ENCODE measurements around the gene KLKB1. TPM values are rescaled to one million over a fixed set of nuclear protein-coding genes. Genes with fewer than 3 reads are reported as not detected.

KLKB1 gene
- not detected for total RNA-seq

GRCh38 chr4:186227221-186227620 lies at the start of gene KLKB1:
Gene KLKB1 (plus strand): TSS chr4:186227507. CDS start chr4:186228196, 689 bp downstream.
- Mint-ChIP-seq H3K4me3 (no peak within 1 kb of the TSS), H3K27ac (no peak within 1 kb of the TSS), H3K4me1 (no peaks in the 10 kb centered on the region), H3K9me3 (peaks cover 7% of the 10 kb centered on the region), H3K36me3 (ENCODE audit: low read depth) (no peaks in the 10 kb centered on the region), H3K27me3 (no peaks in the 10 kb centered on the region)
- DNase-seq = no peak
- POLR2A ChIA-PET = no interaction called here
- CTCF ChIA-PET = no interaction called here

GRCh38 chr4:186188107-186188506 lies 39.2 kb upstream of the KLKB1 start:
- H3K27me3 Mint-ChIP-seq = peaks cover 21% of the 10 kb centered on the region
- ChIA-PET POLR2A (no interaction called here), CTCF (no interaction called here)
- DNase-seq = no peak
- no peak overlapping the region for H3K4me3 Mint-ChIP-seq
- no peak overlapping the region for H3K27ac Mint-ChIP-seq
- no peaks in the 10 kb centered on the region for H3K36me3 Mint-ChIP-seq (ENCODE audit: low read depth)
- no peaks in the 10 kb centered on the region for H3K9me3 Mint-ChIP-seq
- peaks cover 29% of the 10 kb centered on the region for H3K4me1 Mint-ChIP-seq

GRCh38 chr4:186189656-186190055 lies 37.7 kb upstream of the KLKB1 start:
- DNase-seq = no peak
- peaks cover 10% of the 10 kb centered on the region for H3K27me3 Mint-ChIP-seq
- peaks cover 31% of the 10 kb centered on the region for H3K4me1 Mint-ChIP-seq
- H3K9me3 Mint-ChIP-seq = no peaks in the 10 kb centered on the region
- ChIA-PET POLR2A (interaction anchor here (1.0 to 5.2 kb wide), 2 partner anchors 14 to 31 kb away, joined by 3 to 84 read pairs; no protein-coding TSS in a partner anchor), CTCF (interaction anchor here (2.3 to 4.1 kb wide), 5 partner anchors 12 to 121 kb away, joined by 8 to 23 read pairs (median 21); partner anchors contain the start of gene TLR3)
- H3K4me3 Mint-ChIP-seq = no peak overlapping the region
- no peaks in the 10 kb centered on the region for H3K36me3 Mint-ChIP-seq (ENCODE audit: low read depth)
- H3K27ac Mint-ChIP-seq = no peak overlapping the region

- Mint-ChIP-seq H3K9me3 (no peaks in the 10 kb centered on the region), H3K4me1 (peaks cover 31% of the 10 kb centered on the region), H3K27ac (peak overlapping the region; percentile 86), H3K36me3 (ENCODE audit: low read depth) (peaks cover 5% of the 10 kb centered on the region), H3K27me3 (peaks cover 4% of the 10 kb centered on the region), H3K4me3 (peak overlapping the region; percentile 81)
- DNase-seq = peak; percentile 54
- POLR2A ChIA-PET = interaction anchor here (1.3 to 5.2 kb wide), 5 partner anchors 13 to 122 kb away, joined by 5 to 84 read pairs (median 12); partner anchors contain the start of gene TLR3
- CTCF ChIA-PET = interaction anchor here (2.3 to 4.1 kb wide), 5 partner anchors 11 to 122 kb away, joined by 8 to 23 read pairs (median 21); partner anchors contain the start of gene TLR3
Observed at GRCh38 chr4:186190581-186191199, 36.6 kb upstream of the KLKB1 start.

GRCh38 chr4:186191200-186192065 lies 35.9 kb upstream of the KLKB1 start, which contains the start of gene CYP4V2:
Gene CYP4V2 (plus strand): TSS chr4:186191567. CDS start chr4:186191824, 257 bp downstream.
- Mint-ChIP-seq H3K9me3 (no peaks in the 10 kb centered on the region), H3K27me3 (peaks cover 2% of the 10 kb centered on the region), H3K27ac (peak within 1 kb of the TSS; percentile 87), H3K4me1 (peaks cover 31% of the 10 kb centered on the region), H3K36me3 (ENCODE audit: low read depth) (peaks cover 11% of the 10 kb centered on the region), H3K4me3 (peak within 1 kb of the TSS; percentile 83)
- ChIA-PET CTCF (interaction anchor here (0.6 to 4.1 kb wide), 8 partner anchors 10 to 941 kb away, joined by 3 to 23 read pairs (median 8); partner anchors contain the start of gene TLR3), POLR2A (interaction anchor here (1.3 to 5.2 kb wide), 5 partner anchors 13 to 123 kb away, joined by 5 to 84 read pairs (median 12); partner anchors contain the start of gene TLR3)
- DNase-seq = peak; percentile 88

GRCh38 chr4:186192066-186192612 lies 35.2 kb upstream of the KLKB1 start:
- peak; percentile 36 for DNase-seq
- ChIA-PET CTCF (interaction anchor here (0.7 to 4.1 kb wide), 7 partner anchors 10 to 154 kb away, joined by 3 to 23 read pairs (median 8); partner anchors contain the start of gene TLR3), POLR2A (interaction anchor here (1.6 to 5.2 kb wide), 4 partner anchors 12 to 124 kb away, joined by 6 to 84 read pairs (median 12); partner anchors contain the start of gene TLR3)
- Mint-ChIP-seq H3K9me3 (no peaks in the 10 kb centered on the region), H3K27me3 (no peaks in the 10 kb centered on the region), H3K4me3 (peak overlapping the region; percentile 83), H3K27ac (peak overlapping the region; percentile 87), H3K36me3 (ENCODE audit: low read depth) (peaks cover 14% of the 10 kb centered on the region), H3K4me1 (peaks cover 31% of the 10 kb centered on the region)

GRCh38 chr4:186193851-186194250 lies 33.5 kb upstream of the KLKB1 start:
- no peak overlapping the region for H3K4me3 Mint-ChIP-seq
- H3K27me3 Mint-ChIP-seq = no peaks in the 10 kb centered on the region
- ChIA-PET CTCF (interaction anchor here (0.8 to 4.1 kb wide), 3 partner anchors 8 to 126 kb away, joined by 3 to 23 read pairs (median 21); partner anchors contain the start of gene TLR3), POLR2A (interaction anchor here (5.2 kb wide), 1 partner anchor 10 kb away, joined by 84 read pairs; no protein-coding TSS in a partner anchor)
- H3K4me1 Mint-ChIP-seq = peaks cover 31% of the 10 kb centered on the region
- DNase-seq = no peak
- H3K27ac Mint-ChIP-seq = no peak overlapping the region
- H3K36me3 Mint-ChIP-seq (ENCODE audit: low read depth) = peaks cover 18% of the 10 kb centered on the region
- no peaks in the 10 kb centered on the region for H3K9me3 Mint-ChIP-seq

GRCh38 chr4:186196063-186196462 lies 31.2 kb upstream of the KLKB1 start:
- H3K9me3 Mint-ChIP-seq = no peaks in the 10 kb centered on the region
- no peak overlapping the region for H3K27ac Mint-ChIP-seq
- peaks cover 18% of the 10 kb centered on the region for H3K36me3 Mint-ChIP-seq (ENCODE audit: low read depth)
- H3K27me3 Mint-ChIP-seq = no peaks in the 10 kb centered on the region
- DNase-seq = no peak
- H3K4me1 Mint-ChIP-seq = peaks cover 18% of the 10 kb centered on the region
- ChIA-PET POLR2A (no interaction called here), CTCF (interaction anchor here (1.6 kb wide), 1 partner anchor 11 kb away, joined by 3 read pairs; no protein-coding TSS in a partner anchor)
- H3K4me3 Mint-ChIP-seq = no peak overlapping the region

GRCh38 chr4:186200516-186200915 lies 26.8 kb upstream of the KLKB1 start:
- Mint-ChIP-seq H3K4me3 (no peak overlapping the region), H3K36me3 (ENCODE audit: low read depth) (peaks cover 18% of the 10 kb centered on the region), H3K4me1 (peaks cover 34% of the 10 kb centered on the region), H3K9me3 (no peaks in the 10 kb centered on the region), H3K27ac (no peak overlapping the region), H3K27me3 (no peaks in the 10 kb centered on the region)
- POLR2A ChIA-PET = no interaction called here
- CTCF ChIA-PET = no interaction called here
- no peak for DNase-seq

GRCh38 chr4:186201010-186201409 lies 26.3 kb upstream of the KLKB1 start:
- DNase-seq = no peak
- Mint-ChIP-seq H3K27ac (no peak overlapping the region), H3K9me3 (no peaks in the 10 kb centered on the region), H3K36me3 (ENCODE audit: low read depth) (peaks cover 14% of the 10 kb centered on the region), H3K4me1 (peaks cover 34% of the 10 kb centered on the region), H3K4me3 (no peak overlapping the region), H3K27me3 (no peaks in the 10 kb centered on the region)
- ChIA-PET POLR2A (interaction anchor here (6.4 kb wide), 1 partner anchor 10 kb away, joined by 84 read pairs; the partner anchor contains the start of gene CYP4V2), CTCF (interaction anchor here (0.9 to 1.8 kb wide), 4 partner anchors 9 to 133 kb away, joined by 3 to 23 read pairs (median 6); partner anchors contain the start of gene CYP4V2)

- POLR2A ChIA-PET = interaction anchor here (6.4 kb wide), 1 partner anchor 10 kb away, joined by 84 read pairs; the partner anchor contains the start of gene CYP4V2
- Mint-ChIP-seq H3K4me1 (peaks cover 35% of the 10 kb centered on the region), H3K27me3 (no peaks in the 10 kb centered on the region), H3K36me3 (ENCODE audit: low read depth) (peaks cover 10% of the 10 kb centered on the region), H3K27ac (peak overlapping the region; percentile 8), H3K4me3 (no peak overlapping the region), H3K9me3 (no peaks in the 10 kb centered on the region)
- CTCF ChIA-PET = interaction anchor here (0.9 to 1.8 kb wide), 5 partner anchors 10 to 134 kb away, joined by 3 to 23 read pairs (median 4); partner anchors contain the start of gene CYP4V2
- DNase-seq = peak; percentile 77
Observed at GRCh38 chr4:186201535-186202230, 25.6 kb upstream of the KLKB1 start.
